HG02870 (cell line): ENCODE data around the gene YEATS4.
"Not testable (repeated sequence)": the region's sequence is repeated elsewhere in the genome, so short reads cannot be mapped to it uniquely, and the experiment has no call there.

ENCODE experiments used
- ATAC-seq: cut with Tn5 transposase; IDR thresholded peaks from one replicate; pipeline ENCODE4 v1.9.1; 2021; ENCODE audit warnings: mild to moderate bottlenecking, moderate library complexity; ENCODE audit not compliant: unreplicated experiment

The YEATS4 gene

GRCh38 chr12:69359531-69360347 lies at the start of gene YEATS4:
YEATS4 (plus strand) TSS chr12:69359743; CDS start chr12:69359973, 230 bp downstream.
- ATAC-seq, result peak; percentile 86

GRCh38 chr12:69313209-69313608 lies 46.3 kb upstream of the YEATS4 start:
- ATAC-seq, result no peak

GRCh38 chr12:69316784-69317183 lies 42.8 kb upstream of the YEATS4 start:
- not testable (repeated sequence) for ATAC-seq

GRCh38 chr12:69317233-69317632 lies 42.3 kb upstream of the YEATS4 start:
- not testable (repeated sequence) for ATAC-seq

- no peak for ATAC-seq
These were observed 41.3 kb upstream of the YEATS4 start for GRCh38 chr12:69318225-69318624.

GRCh38 chr12:69321351-69321750 lies 38.2 kb upstream of the YEATS4 start:
- no peak for ATAC-seq

- ATAC-seq, result peak; percentile 99
These were observed 34.6 kb upstream of the YEATS4 start for GRCh38 chr12:69324797-69325466.

- no peak for ATAC-seq
These were observed 31.1 kb upstream of the YEATS4 start for GRCh38 chr12:69328426-69328825.

GRCh38 chr12:69329669-69330428 lies 29.7 kb upstream of the YEATS4 start:
- ATAC-seq, result no peak

- peak; percentile 75 for ATAC-seq
These were observed 28.8 kb upstream of the YEATS4 start for GRCh38 chr12:69330475-69331473.

- ATAC-seq, result no peak
These were observed 28.0 kb upstream of the YEATS4 start for GRCh38 chr12:69331519-69331908.

- ATAC-seq, result no peak
These were observed 27.4 kb upstream of the YEATS4 start for GRCh38 chr12:69331909-69332684.

GRCh38 chr12:69332815-69333358 lies 26.7 kb upstream of the YEATS4 start:
- no peak for ATAC-seq

- no peak for ATAC-seq
These were observed 25.4 kb upstream of the YEATS4 start for GRCh38 chr12:69334158-69334557.

- ATAC-seq, result no peak
These were observed 22.0 kb upstream of the YEATS4 start for GRCh38 chr12:69337311-69338090.

- no peak for ATAC-seq
These were observed 21.3 kb upstream of the YEATS4 start for GRCh38 chr12:69338120-69338859.

- no peak for ATAC-seq
These were observed 20.6 kb upstream of the YEATS4 start for GRCh38 chr12:69338936-69339335.

- ATAC-seq, result no peak
These were observed 19.5 kb upstream of the YEATS4 start for GRCh38 chr12:69339999-69340398.
